NK-92 treated with Interleukin-12 subunit alpha and Interleukin-12 subunit beta, amount 100 ng/mL, for 24 hours (cell line): ENCODE results near the gene ACE.

Source experiments
- DNase-seq: peaks from one replicate; lab custom pipeline; 2025; lab: John Stamatoyannopoulos, UW

The ACE gene

GRCh38 chr17:63492940-63493339 lies 16.1 kb downstream of the ACE start:
- no peak for DNase-seq

- DNase-seq = no peak
Observed at GRCh38 chr17:63493411-63493810, 16.6 kb downstream of the ACE start.

GRCh38 chr17:63494300-63494928 lies 17.6 kb downstream of the ACE start:
- DNase-seq = no peak

GRCh38 chr17:63495491-63495890 lies 18.6 kb downstream of the ACE start:
- DNase-seq = no peak

- DNase-seq = no peak
Observed at GRCh38 chr17:63496177-63496576, 19.3 kb downstream of the ACE start.

- DNase-seq = no peak
Observed at GRCh38 chr17:63496663-63497400, 20.0 kb downstream of the ACE start.

- DNase-seq = no peak
Observed at GRCh38 chr17:63497708-63498483, 21.0 kb downstream of the ACE start.

GRCh38 chr17:63498626-63499195 lies 21.9 kb downstream of the ACE start:
- DNase-seq = no peak

- DNase-seq = no peak
Observed at GRCh38 chr17:63500543-63501390, 23.9 kb downstream of the ACE start.

- DNase-seq = no peak
Observed at GRCh38 chr17:63503341-63503705, 26.5 kb downstream of the ACE start.

- DNase-seq = no peak
Observed at GRCh38 chr17:63504261-63504660, 27.4 kb downstream of the ACE start.

- DNase-seq = no peak
Observed at GRCh38 chr17:63505341-63505740, 28.5 kb downstream of the ACE start.

GRCh38 chr17:63506627-63507026 lies 29.8 kb downstream of the ACE start:
- no peak for DNase-seq

- no peak for DNase-seq
Observed at GRCh38 chr17:63511331-63511730, 34.5 kb downstream of the ACE start.

GRCh38 chr17:63512388-63512787 lies 35.5 kb downstream of the ACE start:
- DNase-seq = no peak

- DNase-seq = no peak
Observed at GRCh38 chr17:63512896-63513644, 36.2 kb downstream of the ACE start.

- DNase-seq = no peak
Observed at GRCh38 chr17:63514477-63514876, 37.6 kb downstream of the ACE start.

GRCh38 chr17:63514974-63515373 lies 38.1 kb downstream of the ACE start:
- no peak for DNase-seq

GRCh38 chr17:63515426-63515825 lies 38.6 kb downstream of the ACE start:
- DNase-seq = no peak

GRCh38 chr17:63516910-63517824 lies 40.3 kb downstream of the ACE start:
- DNase-seq = peak; percentile 13
